GM10266 (cell line): ENCODE results near the gene ORC3.

ENCODE experiments used
- DNase-seq: peaks from one replicate; pipeline ENCODE4 v3.0.0; 2012; ENCODE audit errors: extremely low spot score
- CTCF ChIP-seq: IDR thresholded peaks from 2 replicates; pipeline ENCODE4 v1.5.1; 2012; ENCODE audit warnings: mild to moderate bottlenecking, low read depth; ENCODE audit not compliant: control insufficient read depth, insufficient read depth; ENCODE audit errors: missing control alignments

Gene ORC3

GRCh38 chr6:87589693-87590416 is at the start of gene ORC3, which contains the start of gene RARS2:
Gene ORC3, plus strand, starts transcription at chr6:87590135. Its CDS starts 34 bp downstream, at chr6:87590169.
Gene RARS2, minus strand, starts transcription at chr6:87589987. Its CDS starts 30 bp downstream, at chr6:87589957.
- TF ChIP-seq CTCF: no peak
- peak; percentile 93 for DNase-seq

GRCh38 chr6:87540539-87540938 is 49.4 kb upstream of the ORC3 start:
- no peak for TF ChIP-seq CTCF
- no peak for DNase-seq

- no peak for TF ChIP-seq CTCF
- no peak for DNase-seq
Observed at GRCh38 chr6:87541041-87541440, 48.9 kb upstream of the ORC3 start.

- no peak for TF ChIP-seq CTCF
- DNase-seq: no peak
Observed at GRCh38 chr6:87541744-87542143, 48.2 kb upstream of the ORC3 start.

- DNase-seq: no peak
- TF ChIP-seq CTCF: no peak
Observed at GRCh38 chr6:87543696-87544473, 46.0 kb upstream of the ORC3 start.

- TF ChIP-seq CTCF: no peak
- DNase-seq: no peak
Observed at GRCh38 chr6:87544474-87544735, 45.5 kb upstream of the ORC3 start.

GRCh38 chr6:87551799-87552198 is 38.1 kb upstream of the ORC3 start:
- no peak for TF ChIP-seq CTCF
- DNase-seq: no peak
